ENCODE results near the gene UCHL5. TPM values are rescaled to one million over a fixed set of nuclear protein-coding genes. Genes with fewer than 3 reads are reported as not detected.

Gene UCHL5
- total and polyA plus RNA-seq, 2 donors (not counting 1 experiment from before 2014, with no cell fraction given) = 19.5 to 29.6 TPM

DNA sequence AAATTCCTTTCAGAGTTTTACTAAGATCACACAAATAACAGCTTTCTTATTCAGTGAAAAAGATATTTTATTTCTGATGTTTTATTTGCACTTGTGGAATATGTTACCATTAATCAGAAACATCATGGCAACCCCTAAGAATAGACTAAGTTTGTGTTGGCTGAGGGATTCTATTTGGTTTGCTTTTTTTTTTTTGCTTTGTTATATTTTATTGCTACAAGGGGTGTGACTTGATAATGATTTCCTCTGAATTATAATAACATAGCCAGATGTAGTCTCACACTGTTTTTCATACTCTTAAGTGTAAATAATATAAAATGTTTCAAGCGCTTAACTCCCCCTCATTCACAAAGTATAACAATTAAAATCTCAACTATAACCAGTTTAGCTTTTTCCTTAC, 26.1 kb upstream of the UCHL5 start:
- Histone ChIP-seq H3K4me2 (ENCODE audit: extremely low read depth, insufficient read depth, low read length) (no peak overlapping the region), H3K9ac (ENCODE audit: insufficient read depth, low read length) (no peak overlapping the region), H3K9me3 (ENCODE audit: control insufficient read depth, insufficient read depth, low read depth, low read length) (no peaks in the 10 kb centered on the region), H3K4me3 (replicated peaks in 1 of 4; ENCODE audit: control extremely low read depth in 1 of 4, insufficient read depth in 1 of 4, low read depth in 3 of 4, low read length in 4 of 4) (no peak overlapping the region), H3K4me1 (ENCODE audit: control insufficient read depth, extremely low read depth, insufficient read depth, low read length) (no peaks in the 10 kb centered on the region), H3K27ac (ENCODE audit: insufficient read depth, low read length) (no peak overlapping the region), H2AFZ (ENCODE audit: low read length) (no peak overlapping the region), H4K20me1 (ENCODE audit: control insufficient read depth, extremely low read depth, insufficient read depth, low read length) (no peaks in the 10 kb centered on the region), H3K79me2 (ENCODE audit: control insufficient read depth, insufficient read depth, low read length) (no peaks in the 10 kb centered on the region), H3K27me3 (ENCODE audit: control insufficient read depth, insufficient read depth, low read length) (no peaks in the 10 kb centered on the region), H3K36me3 (ENCODE audit: control insufficient read depth, insufficient read depth, low read length) (peaks cover 3% of the 10 kb centered on the region)
- TF ChIP-seq EZH2 (IDR thresholded peaks at IDR 0.05; ENCODE audit: low read length, missing control alignments) = no peak
- TF ChIP-seq, protein P1, sequence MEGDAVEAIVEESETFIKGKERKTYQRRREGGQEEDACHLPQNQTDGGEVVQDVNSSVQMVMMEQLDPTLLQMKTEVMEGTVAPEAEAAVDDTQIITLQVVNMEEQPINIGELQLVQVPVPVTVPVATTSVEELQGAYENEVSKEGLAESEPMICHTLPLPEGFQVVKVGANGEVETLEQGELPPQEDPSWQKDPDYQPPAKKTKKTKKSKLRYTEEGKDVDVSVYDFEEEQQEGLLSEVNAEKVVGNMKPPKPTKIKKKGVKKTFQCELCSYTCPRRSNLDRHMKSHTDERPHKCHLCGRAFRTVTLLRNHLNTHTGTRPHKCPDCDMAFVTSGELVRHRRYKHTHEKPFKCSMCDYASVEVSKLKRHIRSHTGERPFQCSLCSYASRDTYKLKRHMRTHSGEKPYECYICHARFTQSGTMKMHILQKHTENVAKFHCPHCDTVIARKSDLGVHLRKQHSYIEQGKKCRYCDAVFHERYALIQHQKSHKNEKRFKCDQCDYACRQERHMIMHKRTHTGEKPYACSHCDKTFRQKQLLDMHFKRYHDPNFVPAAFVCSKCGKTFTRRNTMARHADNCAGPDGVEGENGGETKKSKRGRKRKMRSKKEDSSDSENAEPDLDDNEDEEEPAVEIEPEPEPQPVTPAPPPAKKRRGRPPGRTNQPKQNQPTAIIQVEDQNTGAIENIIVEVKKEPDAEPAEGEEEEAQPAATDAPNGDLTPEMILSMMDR (conservative IDR thresholded peaks at IDR 0.05 in 1 of 2, IDR thresholded peaks at IDR 0.05 in 1 of 2; ENCODE audit: low read depth in 1 of 2, low read length in 2 of 2) = no peak
- no peak for DNase-seq (ENCODE audit: low read depth in 2 of 2)

DNA sequence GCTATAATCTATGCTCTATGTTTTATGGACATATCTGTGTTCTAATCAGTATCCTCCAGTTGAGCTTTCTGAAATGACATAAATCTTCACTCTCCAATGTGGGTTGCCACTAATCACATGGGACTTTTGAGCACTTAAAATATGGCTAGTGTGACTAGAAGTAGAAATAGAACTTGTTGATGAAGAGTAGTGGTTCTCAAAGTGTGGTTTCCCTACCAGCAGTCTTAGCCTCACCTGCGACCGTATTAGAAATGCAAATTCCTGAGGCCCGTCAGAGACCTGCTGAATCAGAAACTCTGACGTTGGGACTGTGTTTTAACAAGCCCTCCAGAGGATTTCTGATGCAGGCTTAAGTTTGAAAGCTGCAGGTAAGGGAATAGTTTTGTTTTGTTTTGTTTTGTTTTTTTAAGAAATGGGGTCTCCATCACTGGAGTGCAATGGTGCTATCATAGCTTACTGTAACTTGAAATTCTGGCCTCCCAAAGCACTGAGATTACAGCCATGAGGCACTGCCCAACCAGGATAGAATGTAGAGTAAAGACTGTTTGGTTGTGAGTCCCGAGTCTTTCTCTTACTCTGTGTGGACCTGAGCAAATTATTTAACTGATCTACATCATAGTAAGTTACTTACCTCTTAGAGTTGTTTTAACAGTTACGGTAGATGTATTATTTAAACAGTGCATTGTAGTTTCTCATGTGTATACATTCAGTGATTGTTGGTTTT, 24.4 kb upstream of the UCHL5 start:
- H3K36me3 ChIP-seq (ENCODE audit: control insufficient read depth, insufficient read depth, low read length) = peaks cover 3% of the 10 kb centered on the region
- H3K9me3 ChIP-seq (ENCODE audit: control insufficient read depth, insufficient read depth, low read depth, low read length) = no peaks in the 10 kb centered on the region
- no peak overlapping the region for H2AFZ ChIP-seq (ENCODE audit: low read length)
- H3K4me2 ChIP-seq (ENCODE audit: extremely low read depth, insufficient read depth, low read length) = no peak overlapping the region
- DNase-seq (ENCODE audit: low read depth in 2 of 2) = no peak
- H3K27ac ChIP-seq (ENCODE audit: insufficient read depth, low read length) = no peak overlapping the region
- H3K9ac ChIP-seq (ENCODE audit: insufficient read depth, low read length) = no peak overlapping the region
- H4K20me1 ChIP-seq (ENCODE audit: control insufficient read depth, extremely low read depth, insufficient read depth, low read length) = no peaks in the 10 kb centered on the region
- no peaks in the 10 kb centered on the region for H3K27me3 ChIP-seq (ENCODE audit: control insufficient read depth, insufficient read depth, low read length)
- H3K4me3 ChIP-seq (replicated peaks in 1 of 4; ENCODE audit: control extremely low read depth in 1 of 4, insufficient read depth in 1 of 4, low read depth in 3 of 4, low read length in 4 of 4) = no peak overlapping the region
- H3K4me1 ChIP-seq (ENCODE audit: control insufficient read depth, extremely low read depth, insufficient read depth, low read length) = no peaks in the 10 kb centered on the region
- H3K79me2 ChIP-seq (ENCODE audit: control insufficient read depth, insufficient read depth, low read length) = no peaks in the 10 kb centered on the region
- TF ChIP-seq, protein P1 (conservative IDR thresholded peaks at IDR 0.05 in 1 of 2, IDR thresholded peaks at IDR 0.05 in 1 of 2; ENCODE audit: low read depth in 1 of 2, low read length in 2 of 2) = no peak
- TF ChIP-seq EZH2 (IDR thresholded peaks at IDR 0.05; ENCODE audit: low read length, missing control alignments) = no peak

GRCh38 chr1:193079187-193079586, 20.0 kb upstream of the UCHL5 start:
- Histone ChIP-seq H4K20me1 (ENCODE audit: control insufficient read depth, extremely low read depth, insufficient read depth, low read length) (no peaks in the 10 kb centered on the region), H3K4me1 (ENCODE audit: control insufficient read depth, extremely low read depth, insufficient read depth, low read length) (no peaks in the 10 kb centered on the region), H3K4me3 (replicated peaks in 1 of 4; ENCODE audit: control extremely low read depth in 1 of 4, insufficient read depth in 1 of 4, low read depth in 3 of 4, low read length in 4 of 4) (no peak overlapping the region), H3K4me2 (ENCODE audit: extremely low read depth, insufficient read depth, low read length) (no peak overlapping the region), H3K79me2 (ENCODE audit: control insufficient read depth, insufficient read depth, low read length) (peaks cover 5% of the 10 kb centered on the region), H3K27me3 (ENCODE audit: control insufficient read depth, insufficient read depth, low read length) (no peaks in the 10 kb centered on the region), H3K9ac (ENCODE audit: insufficient read depth, low read length) (no peak overlapping the region), H3K36me3 (ENCODE audit: control insufficient read depth, insufficient read depth, low read length) (peaks cover 5% of the 10 kb centered on the region), H3K27ac (ENCODE audit: insufficient read depth, low read length) (no peak overlapping the region), H3K9me3 (ENCODE audit: control insufficient read depth, insufficient read depth, low read depth, low read length) (no peaks in the 10 kb centered on the region), H2AFZ (ENCODE audit: low read length) (no peak overlapping the region)
- DNase-seq (ENCODE audit: low read depth in 2 of 2) = peak in 1 of 2 donors; percentile 13
- TF ChIP-seq, protein P1 (conservative IDR thresholded peaks at IDR 0.05 in 1 of 2, IDR thresholded peaks at IDR 0.05 in 1 of 2; ENCODE audit: low read depth in 1 of 2, low read length in 2 of 2) = no peak
- TF ChIP-seq EZH2 (IDR thresholded peaks at IDR 0.05; ENCODE audit: low read length, missing control alignments) = no peak

Measured in fibroblast of lung (primary cell).